Panc1 (cell line): ENCODE results near the gene DOCK8.

Source experiments
- POLR2AphosphoS5 ChIP-seq: IDR thresholded peaks from 2 replicates; pipeline ENCODE4 v1.6.1; 2012; ENCODE audit warnings: mild to moderate bottlenecking, low read depth, low read length, moderate library complexity
- TF ChIP-seq, protein P1 (sequence below): fragments of 450-650 bp; IDR thresholded peaks from 2 replicates; pipeline ENCODE4 v1.5.1; 2017; ENCODE audit warnings: mild to moderate bottlenecking
- TF ChIP-seq, protein P2 (sequence below), 2 experiments: IDR thresholded peaks; 2 replicates each; pipeline ENCODE4 v1.6.1; 2011 to 2012; ENCODE audit warnings: low read depth in 2 of 2, control low read depth in 1 of 2, low read length in 1 of 2, mild to moderate bottlenecking in 1 of 2, moderate library complexity in 1 of 2; ENCODE audit not compliant: insufficient read depth in 1 of 2

DNA sequence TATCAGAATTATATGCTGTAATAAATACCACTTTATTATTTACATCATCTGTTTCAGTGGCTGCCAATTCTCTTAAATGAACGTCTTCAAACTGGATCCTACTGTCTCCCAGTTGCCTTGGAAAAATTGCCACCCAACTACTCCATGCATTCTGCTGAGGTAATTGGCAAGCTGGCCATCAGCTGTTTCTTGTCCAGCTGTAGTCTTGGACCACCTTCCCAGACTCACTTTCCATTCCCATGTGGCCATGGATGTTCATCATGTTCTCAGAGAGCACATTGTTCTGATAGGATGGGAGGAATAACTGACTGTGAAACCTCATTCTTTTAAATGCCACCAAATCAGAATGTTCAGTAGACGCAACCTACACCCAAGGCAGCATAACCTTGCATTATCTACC is 157.5 kb downstream of the DOCK8 start:
- TF ChIP-seq, protein P1, sequence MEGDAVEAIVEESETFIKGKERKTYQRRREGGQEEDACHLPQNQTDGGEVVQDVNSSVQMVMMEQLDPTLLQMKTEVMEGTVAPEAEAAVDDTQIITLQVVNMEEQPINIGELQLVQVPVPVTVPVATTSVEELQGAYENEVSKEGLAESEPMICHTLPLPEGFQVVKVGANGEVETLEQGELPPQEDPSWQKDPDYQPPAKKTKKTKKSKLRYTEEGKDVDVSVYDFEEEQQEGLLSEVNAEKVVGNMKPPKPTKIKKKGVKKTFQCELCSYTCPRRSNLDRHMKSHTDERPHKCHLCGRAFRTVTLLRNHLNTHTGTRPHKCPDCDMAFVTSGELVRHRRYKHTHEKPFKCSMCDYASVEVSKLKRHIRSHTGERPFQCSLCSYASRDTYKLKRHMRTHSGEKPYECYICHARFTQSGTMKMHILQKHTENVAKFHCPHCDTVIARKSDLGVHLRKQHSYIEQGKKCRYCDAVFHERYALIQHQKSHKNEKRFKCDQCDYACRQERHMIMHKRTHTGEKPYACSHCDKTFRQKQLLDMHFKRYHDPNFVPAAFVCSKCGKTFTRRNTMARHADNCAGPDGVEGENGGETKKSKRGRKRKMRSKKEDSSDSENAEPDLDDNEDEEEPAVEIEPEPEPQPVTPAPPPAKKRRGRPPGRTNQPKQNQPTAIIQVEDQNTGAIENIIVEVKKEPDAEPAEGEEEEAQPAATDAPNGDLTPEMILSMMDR = no peak
- TF ChIP-seq POLR2AphosphoS5 = no peak
- TF ChIP-seq, protein P2, sequence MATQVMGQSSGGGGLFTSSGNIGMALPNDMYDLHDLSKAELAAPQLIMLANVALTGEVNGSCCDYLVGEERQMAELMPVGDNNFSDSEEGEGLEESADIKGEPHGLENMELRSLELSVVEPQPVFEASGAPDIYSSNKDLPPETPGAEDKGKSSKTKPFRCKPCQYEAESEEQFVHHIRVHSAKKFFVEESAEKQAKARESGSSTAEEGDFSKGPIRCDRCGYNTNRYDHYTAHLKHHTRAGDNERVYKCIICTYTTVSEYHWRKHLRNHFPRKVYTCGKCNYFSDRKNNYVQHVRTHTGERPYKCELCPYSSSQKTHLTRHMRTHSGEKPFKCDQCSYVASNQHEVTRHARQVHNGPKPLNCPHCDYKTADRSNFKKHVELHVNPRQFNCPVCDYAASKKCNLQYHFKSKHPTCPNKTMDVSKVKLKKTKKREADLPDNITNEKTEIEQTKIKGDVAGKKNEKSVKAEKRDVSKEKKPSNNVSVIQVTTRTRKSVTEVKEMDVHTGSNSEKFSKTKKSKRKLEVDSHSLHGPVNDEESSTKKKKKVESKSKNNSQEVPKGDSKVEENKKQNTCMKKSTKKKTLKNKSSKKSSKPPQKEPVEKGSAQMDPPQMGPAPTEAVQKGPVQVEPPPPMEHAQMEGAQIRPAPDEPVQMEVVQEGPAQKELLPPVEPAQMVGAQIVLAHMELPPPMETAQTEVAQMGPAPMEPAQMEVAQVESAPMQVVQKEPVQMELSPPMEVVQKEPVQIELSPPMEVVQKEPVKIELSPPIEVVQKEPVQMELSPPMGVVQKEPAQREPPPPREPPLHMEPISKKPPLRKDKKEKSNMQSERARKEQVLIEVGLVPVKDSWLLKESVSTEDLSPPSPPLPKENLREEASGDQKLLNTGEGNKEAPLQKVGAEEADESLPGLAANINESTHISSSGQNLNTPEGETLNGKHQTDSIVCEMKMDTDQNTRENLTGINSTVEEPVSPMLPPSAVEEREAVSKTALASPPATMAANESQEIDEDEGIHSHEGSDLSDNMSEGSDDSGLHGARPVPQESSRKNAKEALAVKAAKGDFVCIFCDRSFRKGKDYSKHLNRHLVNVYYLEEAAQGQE (IDR thresholded peaks at IDR 0.05; ENCODE audit: insufficient read depth in 1 of 2, low read depth in 2 of 2, low read length in 1 of 2) = no peak
